ENCODE data around the gene TRPC3.

GRCh38 chr4:121879135-121879534 lies 72.7 kb downstream of the TRPC3 start:
- TF ChIP-seq EZH2phosphoT487 (IDR thresholded peaks at IDR 0.05; ENCODE audit: borderline replicate concordance, low read depth, low read length): no peak
- TF ChIP-seq, protein P1, sequence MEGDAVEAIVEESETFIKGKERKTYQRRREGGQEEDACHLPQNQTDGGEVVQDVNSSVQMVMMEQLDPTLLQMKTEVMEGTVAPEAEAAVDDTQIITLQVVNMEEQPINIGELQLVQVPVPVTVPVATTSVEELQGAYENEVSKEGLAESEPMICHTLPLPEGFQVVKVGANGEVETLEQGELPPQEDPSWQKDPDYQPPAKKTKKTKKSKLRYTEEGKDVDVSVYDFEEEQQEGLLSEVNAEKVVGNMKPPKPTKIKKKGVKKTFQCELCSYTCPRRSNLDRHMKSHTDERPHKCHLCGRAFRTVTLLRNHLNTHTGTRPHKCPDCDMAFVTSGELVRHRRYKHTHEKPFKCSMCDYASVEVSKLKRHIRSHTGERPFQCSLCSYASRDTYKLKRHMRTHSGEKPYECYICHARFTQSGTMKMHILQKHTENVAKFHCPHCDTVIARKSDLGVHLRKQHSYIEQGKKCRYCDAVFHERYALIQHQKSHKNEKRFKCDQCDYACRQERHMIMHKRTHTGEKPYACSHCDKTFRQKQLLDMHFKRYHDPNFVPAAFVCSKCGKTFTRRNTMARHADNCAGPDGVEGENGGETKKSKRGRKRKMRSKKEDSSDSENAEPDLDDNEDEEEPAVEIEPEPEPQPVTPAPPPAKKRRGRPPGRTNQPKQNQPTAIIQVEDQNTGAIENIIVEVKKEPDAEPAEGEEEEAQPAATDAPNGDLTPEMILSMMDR (conservative IDR thresholded peaks at IDR 0.05; ENCODE audit: low read length): no peak

All from OCI-LY7 (cell line).